Progenitor cell of endocrine pancreas (in vitro differentiated cells): ENCODE measurements around the gene NUP62CL. TPM values are rescaled to one million over a fixed set of nuclear protein-coding genes. Genes with fewer than 3 reads are reported as not detected.

Experiments used
- DNase-seq: peaks from one replicate; pipeline ENCODE4 v3.0.0; 2021; ENCODE audit warnings: low spot score; ENCODE audit not compliant: unreplicated experiment
- H3K27ac Mint-ChIP-seq: 2 replicates; pipeline ENCODE4 v1.8.0; 2021; ENCODE audit warnings: mild to moderate bottlenecking, moderate library complexity, mixed read lengths
- H3K27me3 Mint-ChIP-seq: 2 replicates; pipeline ENCODE4 v1.8.0; 2021; ENCODE audit warnings: mixed read lengths
- H3K36me3 Mint-ChIP-seq: 2 replicates; pipeline ENCODE4 v1.8.0; 2022; ENCODE audit warnings: mixed read lengths; ENCODE audit not compliant: insufficient read depth
- H3K4me1 Mint-ChIP-seq: 2 replicates; pipeline ENCODE4 v1.8.0; 2021; ENCODE audit warnings: low read depth, mixed read lengths
- H3K4me3 Mint-ChIP-seq: 2 replicates; pipeline ENCODE4 v1.8.0; 2021; ENCODE audit warnings: low read depth, mild to moderate bottlenecking, moderate library complexity, mixed read lengths
- H3K9me3 Mint-ChIP-seq: 2 replicates; pipeline ENCODE4 v1.8.0; 2021; ENCODE audit warnings: low read depth, mixed read lengths
- total RNA-seq: library from RNA; stranded (reverse); gene quantifications from 2 replicates; pipeline ENCODE4 v1.2.1, GENCODE V29; 2021
- TF ChIP-seq, protein P1 (sequence below): fragments of 200-600 bp; sonication (generic); IDR thresholded peaks from one replicate; pipeline ENCODE4 v1.5.0; 2021; ENCODE audit warnings: antibody characterized with exemption, mild to moderate bottlenecking; ENCODE audit not compliant: unreplicated experiment

The NUP62CL gene
- total RNA-seq, 1 donor from 2014 or later, result 16.4 TPM

DNA sequence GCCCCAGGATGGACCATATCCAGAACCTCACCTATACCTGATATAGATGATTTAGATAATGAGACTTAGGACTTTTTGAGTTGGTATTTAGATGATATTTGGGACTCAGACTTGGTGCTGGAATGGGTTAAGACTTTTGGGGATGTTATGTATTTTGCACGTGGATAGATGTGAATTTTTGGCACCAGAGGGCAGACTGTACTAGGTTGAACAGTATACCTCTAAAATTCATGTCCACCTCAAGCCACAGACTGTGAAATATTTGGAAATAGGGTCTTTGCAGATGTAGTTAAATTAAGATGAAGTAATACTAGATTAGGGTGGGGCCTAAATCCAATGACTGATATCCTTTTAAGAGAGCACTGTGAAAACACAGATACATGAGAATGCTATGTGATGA lies 103.3 kb downstream of the NUP62CL start:
- H3K9me3 Mint-ChIP-seq, result peaks cover 22% of the 10 kb centered on the region
- no peak overlapping the region for H3K4me3 Mint-ChIP-seq
- no peak overlapping the region for H3K27ac Mint-ChIP-seq
- H3K27me3 Mint-ChIP-seq, result no peaks in the 10 kb centered on the region
- TF ChIP-seq, protein P1, sequence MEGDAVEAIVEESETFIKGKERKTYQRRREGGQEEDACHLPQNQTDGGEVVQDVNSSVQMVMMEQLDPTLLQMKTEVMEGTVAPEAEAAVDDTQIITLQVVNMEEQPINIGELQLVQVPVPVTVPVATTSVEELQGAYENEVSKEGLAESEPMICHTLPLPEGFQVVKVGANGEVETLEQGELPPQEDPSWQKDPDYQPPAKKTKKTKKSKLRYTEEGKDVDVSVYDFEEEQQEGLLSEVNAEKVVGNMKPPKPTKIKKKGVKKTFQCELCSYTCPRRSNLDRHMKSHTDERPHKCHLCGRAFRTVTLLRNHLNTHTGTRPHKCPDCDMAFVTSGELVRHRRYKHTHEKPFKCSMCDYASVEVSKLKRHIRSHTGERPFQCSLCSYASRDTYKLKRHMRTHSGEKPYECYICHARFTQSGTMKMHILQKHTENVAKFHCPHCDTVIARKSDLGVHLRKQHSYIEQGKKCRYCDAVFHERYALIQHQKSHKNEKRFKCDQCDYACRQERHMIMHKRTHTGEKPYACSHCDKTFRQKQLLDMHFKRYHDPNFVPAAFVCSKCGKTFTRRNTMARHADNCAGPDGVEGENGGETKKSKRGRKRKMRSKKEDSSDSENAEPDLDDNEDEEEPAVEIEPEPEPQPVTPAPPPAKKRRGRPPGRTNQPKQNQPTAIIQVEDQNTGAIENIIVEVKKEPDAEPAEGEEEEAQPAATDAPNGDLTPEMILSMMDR, result peak; percentile 10
- no peak for DNase-seq
- H3K36me3 Mint-ChIP-seq, result peaks cover 20% of the 10 kb centered on the region
- H3K4me1 Mint-ChIP-seq, result no peaks in the 10 kb centered on the region

DNA sequence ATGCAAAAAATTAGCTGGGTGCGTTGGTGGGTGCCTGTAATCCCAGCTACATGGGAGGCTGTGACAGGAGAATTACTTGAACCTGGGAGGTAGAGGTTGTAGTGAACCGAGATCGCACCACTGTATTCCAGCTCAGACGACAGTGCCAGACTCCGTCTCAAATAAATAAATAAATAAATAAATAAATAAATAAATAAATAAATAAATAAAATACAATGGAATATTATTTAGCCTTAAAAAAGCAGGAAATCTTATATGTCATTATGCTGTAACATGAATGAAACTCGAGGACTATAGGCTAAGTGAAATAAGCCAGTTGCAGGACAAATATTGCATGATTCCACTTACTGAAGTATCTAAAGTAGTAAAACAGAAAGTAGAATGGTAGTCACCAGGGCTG lies 130.1 kb downstream of the NUP62CL start:
- peaks cover 41% of the 10 kb centered on the region for H3K36me3 Mint-ChIP-seq
- H3K27ac Mint-ChIP-seq, result no peak overlapping the region
- TF ChIP-seq, protein P1, result no peak
- H3K9me3 Mint-ChIP-seq, result peaks cover 50% of the 10 kb centered on the region
- no peak overlapping the region for H3K4me3 Mint-ChIP-seq
- H3K27me3 Mint-ChIP-seq, result no peaks in the 10 kb centered on the region
- no peaks in the 10 kb centered on the region for H3K4me1 Mint-ChIP-seq
- DNase-seq, result no peak

Other genes starting within 250 kb of the NUP62CL start
- gene MORC4, start 206.2 kb downstream of the NUP62CL start, total RNA-seq, result 15.8 and 17.0 TPM in 2 replicates
- gene RBM41, start 87.6 kb downstream of the NUP62CL start, total RNA-seq, result 30.1 and 31.4 TPM in 2 replicates
- gene DNAAF6, start 178 bp upstream of the NUP62CL start, total RNA-seq, result not detected in 2 replicates
- gene FRMPD3, start 243.2 kb upstream of the NUP62CL start, total RNA-seq, result 0.53 and 0.74 TPM in 2 replicates